ENCODE data around the gene PRDX4. TPM values are rescaled to one million over a fixed set of nuclear protein-coding genes. Genes with fewer than 3 reads are reported as not detected.

The PRDX4 gene
- total RNA-seq, 2 donors from 2014 or later: 84.6 to 91.8 TPM

- no peak for DNase-seq (ENCODE audit: low spot score)
- Histone ChIP-seq H3K9me3 (no peaks in the 10 kb centered on the region), H3K27me3 (no peaks in the 10 kb centered on the region), H3K4me3 (no peak overlapping the region), H3K4me1 (no peaks in the 10 kb centered on the region), H3K36me3 (no peaks in the 10 kb centered on the region), H3K27ac (no peak overlapping the region)
- no peak for TF ChIP-seq CTCF (IDR thresholded peaks at IDR 0.05)
These were observed 24.9 kb downstream of the PRDX4 start for GRCh38 chrX:23692166-23692565.

- TF ChIP-seq CTCF (IDR thresholded peaks at IDR 0.05): peak; percentile 26 to 68
- DNase-seq (ENCODE audit: low spot score): peak; percentile 70
- Histone ChIP-seq H3K9me3 (no peaks in the 10 kb centered on the region), H3K36me3 (no peaks in the 10 kb centered on the region), H3K4me1 (no peaks in the 10 kb centered on the region), H3K4me3 (no peak overlapping the region), H3K27ac (no peak overlapping the region), H3K27me3 (no peaks in the 10 kb centered on the region)
These were observed 27.3 kb downstream of the PRDX4 start for GRCh38 chrX:23694606-23695005.

GRCh38 chrX:23699636-23700194 lies 32.4 kb downstream of the PRDX4 start:
- Histone ChIP-seq H3K4me1 (no peaks in the 10 kb centered on the region), H3K9me3 (no peaks in the 10 kb centered on the region), H3K27ac (no peak overlapping the region), H3K36me3 (peaks cover 17% of the 10 kb centered on the region), H3K4me3 (peak overlapping the region in 1 of 2 donors; percentile 9), H3K27me3 (no peaks in the 10 kb centered on the region)
- DNase-seq (ENCODE audit: low spot score): peak; percentile 63
- TF ChIP-seq CTCF (IDR thresholded peaks at IDR 0.05): no peak

- no peak for TF ChIP-seq CTCF (IDR thresholded peaks at IDR 0.05)
- Histone ChIP-seq H3K9me3 (no peaks in the 10 kb centered on the region), H3K4me1 (no peaks in the 10 kb centered on the region), H3K4me3 (no peak overlapping the region), H3K27me3 (no peaks in the 10 kb centered on the region), H3K36me3 (peaks cover 47% of the 10 kb centered on the region), H3K27ac (no peak overlapping the region)
- DNase-seq (ENCODE audit: low spot score): no peak
These were observed 37.4 kb downstream of the PRDX4 start for GRCh38 chrX:23704673-23705206.

GRCh38 chrX:23705235-23705634 lies 37.9 kb downstream of the PRDX4 start:
- Histone ChIP-seq H3K4me1 (no peaks in the 10 kb centered on the region), H3K36me3 (peaks cover 49% of the 10 kb centered on the region), H3K27me3 (no peaks in the 10 kb centered on the region), H3K4me3 (no peak overlapping the region), H3K27ac (no peak overlapping the region), H3K9me3 (no peaks in the 10 kb centered on the region)
- DNase-seq (ENCODE audit: low spot score): no peak
- TF ChIP-seq CTCF (IDR thresholded peaks at IDR 0.05): no peak
